Kasumi-1 (cell line): ENCODE data around the gene SIGLEC7.

Experiments
- DNase-seq, 2 experiments: peaks; one replicate each; lab custom pipeline; 2025; lab: John Stamatoyannopoulos, UW

The SIGLEC7 gene

DNA sequence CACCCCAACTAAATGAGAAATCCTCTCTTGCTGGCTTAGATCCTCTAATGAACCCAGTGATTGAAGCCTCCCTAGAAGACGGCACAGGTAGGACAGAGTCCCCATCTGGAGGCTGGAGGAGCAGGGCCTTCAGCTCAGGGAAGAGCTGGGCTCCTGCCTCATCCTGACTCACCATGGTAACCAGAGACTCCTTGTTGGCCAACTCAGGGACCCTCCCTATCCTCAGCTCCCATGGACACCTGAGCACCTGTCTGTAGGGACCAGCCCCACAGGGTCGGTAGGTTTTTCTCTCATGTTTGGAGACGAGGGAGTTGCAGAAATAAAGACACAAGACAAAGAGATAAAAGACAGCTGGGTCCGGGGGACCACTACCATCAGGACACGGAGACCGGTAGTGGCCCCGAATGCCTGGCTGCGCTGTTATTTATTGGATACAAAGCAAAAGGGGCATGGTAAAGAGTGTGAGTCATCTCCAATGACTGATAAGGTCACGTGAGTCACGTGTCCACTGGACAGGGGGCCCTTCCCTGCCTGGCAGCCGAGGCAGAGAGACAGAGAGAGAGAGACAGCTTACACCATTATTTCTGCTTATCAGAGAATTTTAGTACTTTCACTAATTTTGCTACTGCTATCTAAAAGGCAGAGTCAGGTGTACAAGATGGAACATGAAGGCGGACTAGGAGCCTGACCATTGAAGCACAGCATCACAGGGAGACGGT lies 26.6 kb downstream of the SIGLEC7 start:
- no peak for DNase-seq

GRCh38 chr19:51169283-51169918 lies 27.3 kb downstream of the SIGLEC7 start:
- peak; percentile 41 to 58 for DNase-seq

DNA sequence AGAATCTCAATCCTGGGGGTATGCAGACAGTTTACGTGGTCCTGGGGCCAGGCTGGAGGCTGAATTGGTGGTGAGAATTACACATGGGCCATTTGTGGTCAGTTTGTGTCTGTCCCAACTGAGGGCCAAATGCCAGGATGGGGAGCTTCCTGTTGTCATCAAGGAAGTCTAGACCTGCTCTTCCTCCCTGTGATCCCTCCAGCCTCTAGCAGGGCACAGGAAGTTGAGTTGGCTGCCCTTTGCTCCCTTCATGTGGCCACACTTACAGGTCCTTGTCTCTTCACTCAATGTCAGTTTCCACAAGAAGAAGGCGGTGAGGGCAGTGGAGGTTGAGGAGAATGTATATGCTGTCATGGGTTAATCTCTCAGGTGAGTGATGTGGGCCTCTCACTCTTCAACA lies 30.1 kb downstream of the SIGLEC7 start:
- no peak for DNase-seq

GRCh38 chr19:51173681-51174080 lies 31.6 kb downstream of the SIGLEC7 start:
- peak; percentile 37 to 44 for DNase-seq

DNA sequence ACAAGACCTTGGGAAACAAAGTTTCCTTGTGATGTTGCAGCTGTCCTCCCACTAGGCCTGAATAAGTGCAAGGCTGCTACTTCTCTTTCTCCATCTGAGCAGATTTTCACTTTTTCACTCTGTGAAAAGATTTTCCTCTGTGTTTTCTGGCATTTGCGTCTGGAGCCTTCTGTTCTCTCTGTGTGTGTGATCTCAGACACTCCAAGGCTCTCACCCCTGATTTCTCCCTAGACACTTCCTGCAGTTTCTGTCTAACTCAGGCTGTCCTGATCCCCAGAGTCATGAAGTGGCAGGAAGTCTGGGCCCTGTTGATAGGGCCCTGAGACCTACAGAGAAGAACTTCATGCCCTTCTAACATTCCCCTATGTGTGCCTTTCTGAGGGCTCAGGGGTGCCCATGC lies 37.2 kb downstream of the SIGLEC7 start:
- no peak for DNase-seq

DNA sequence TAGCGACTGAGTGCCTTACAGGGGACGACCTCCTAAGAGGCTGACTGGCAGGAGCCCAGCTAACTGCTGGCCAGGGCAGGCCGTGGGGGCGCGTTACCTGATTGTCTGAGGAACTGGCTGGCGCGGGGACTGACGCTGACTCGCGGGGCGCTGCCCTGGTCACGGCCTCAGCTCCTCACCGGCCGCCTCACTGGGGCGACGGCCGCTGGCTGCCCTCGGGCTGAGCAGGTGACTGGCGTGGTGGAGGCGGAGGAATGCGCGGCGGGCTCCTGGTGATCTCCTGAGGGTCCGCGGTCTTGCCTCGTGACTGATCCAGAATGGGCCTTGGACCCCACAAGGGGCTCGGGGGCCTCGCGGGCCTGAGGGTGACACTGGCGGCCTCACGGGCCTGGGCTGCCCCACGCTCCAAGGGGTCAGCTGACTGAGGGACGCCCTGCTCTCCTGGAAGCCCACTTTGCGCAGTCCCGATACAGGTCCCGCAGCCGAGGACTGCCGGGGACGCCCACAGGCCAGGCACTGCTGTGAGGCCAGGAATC lies 39.3 kb downstream of the SIGLEC7 start:
- DNase-seq = no peak

GRCh38 chr19:51181913-51182419 lies 39.9 kb downstream of the SIGLEC7 start:
- DNase-seq = peak; percentile 60 to 68

- DNase-seq = no peak
These were observed 41.5 kb downstream of the SIGLEC7 start for GRCh38 chr19:51183629-51184028.

- DNase-seq = no peak
These were observed 43.2 kb downstream of the SIGLEC7 start for GRCh38 chr19:51185069-51185867.

DNA sequence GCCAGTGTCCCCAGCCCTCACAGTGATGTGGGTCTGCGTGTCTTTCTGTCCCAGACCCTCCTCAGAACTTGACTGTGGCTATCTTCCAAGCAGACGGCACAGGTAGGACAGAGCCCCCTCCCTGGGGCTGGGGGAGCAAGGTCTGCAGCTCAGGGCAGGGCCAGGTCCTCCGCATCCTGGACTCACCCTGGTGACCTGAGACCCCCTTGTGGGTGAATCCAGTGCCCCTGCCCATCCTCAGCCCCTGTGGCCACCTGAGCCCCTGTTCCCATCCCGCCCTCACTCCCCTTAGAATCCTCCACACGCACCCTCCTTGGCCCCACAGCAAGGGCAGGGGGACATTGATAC lies 43.7 kb downstream of the SIGLEC7 start:
- DNase-seq = no peak

DNA sequence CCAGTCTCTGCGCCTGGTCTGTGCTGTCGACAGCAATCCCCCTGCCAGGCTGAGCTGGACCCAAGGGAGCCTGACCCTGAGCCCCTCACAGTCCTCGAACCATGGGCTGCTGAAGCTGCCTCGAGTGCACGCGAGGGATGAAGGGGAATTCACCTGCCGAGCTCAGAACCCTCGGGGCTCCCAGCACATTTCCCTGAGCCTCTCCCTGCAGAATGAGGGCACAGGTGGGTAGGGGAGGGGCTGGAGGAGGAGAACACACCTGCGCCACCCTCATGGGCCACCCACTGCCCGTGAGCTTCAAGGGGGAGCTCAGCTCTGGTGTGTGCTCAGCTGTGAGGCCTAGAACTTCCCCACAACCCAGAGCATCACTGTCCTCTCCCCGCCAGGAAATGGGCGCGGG lies 44.2 kb downstream of the SIGLEC7 start:
- DNase-seq = no peak

DNA sequence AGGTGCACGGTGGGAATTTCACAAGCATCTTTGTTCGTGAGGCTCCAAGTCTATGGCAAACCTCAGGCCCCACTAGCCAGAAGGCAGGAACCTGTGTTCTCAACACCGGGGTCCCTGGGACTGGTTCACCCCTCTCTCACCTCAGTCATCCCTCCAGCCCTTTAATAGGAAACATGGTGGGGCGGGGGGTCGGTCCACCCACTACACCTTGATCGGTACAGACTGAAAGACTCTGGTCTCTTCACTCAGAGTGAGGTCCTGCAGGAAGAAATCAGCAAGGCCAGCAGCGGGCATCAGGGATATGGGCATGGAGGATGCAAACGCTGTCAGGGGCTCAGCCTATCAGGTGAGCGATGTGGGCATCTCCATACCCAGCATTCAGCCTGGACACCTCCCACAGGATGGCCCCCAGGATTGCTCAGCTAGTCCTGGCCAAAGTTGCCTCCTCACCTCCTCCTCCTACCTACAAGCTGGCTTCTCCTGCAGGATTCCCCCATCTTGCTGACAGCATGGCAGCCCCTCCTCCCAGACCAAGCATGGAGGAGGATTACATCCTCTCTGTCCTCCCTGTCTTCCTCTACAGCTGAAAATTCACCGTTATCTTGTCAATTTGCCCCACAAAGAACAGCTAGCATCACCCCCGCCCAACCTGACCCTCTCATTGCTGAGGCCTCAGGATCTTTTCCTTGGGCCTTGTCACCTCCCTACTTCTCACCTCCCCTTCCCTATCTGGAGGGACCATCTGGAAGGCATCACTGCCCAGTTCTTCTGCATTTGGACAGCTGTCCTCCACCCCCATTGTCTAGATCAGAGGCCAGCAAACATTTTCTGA lies 45.5 kb downstream of the SIGLEC7 start:
- DNase-seq = no peak

DNA sequence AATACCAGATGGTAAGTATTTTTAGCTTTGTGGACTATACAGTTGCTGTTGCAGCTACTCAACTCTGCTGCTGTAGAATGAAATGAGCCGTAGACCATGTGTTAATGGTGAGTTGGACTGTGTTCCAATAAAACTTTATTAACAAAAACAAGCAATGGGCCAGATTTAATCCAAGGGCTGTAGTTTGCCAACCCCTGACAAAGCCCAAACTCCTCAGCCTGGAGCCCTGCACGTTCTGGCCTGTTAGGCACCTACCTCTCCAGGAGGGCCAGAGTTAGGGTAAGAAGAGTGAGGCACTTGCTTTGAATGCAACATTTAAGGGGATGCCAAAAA lies 46.1 kb downstream of the SIGLEC7 start:
- DNase-seq = no peak

- DNase-seq = no peak
These were observed 50.6 kb downstream of the SIGLEC7 start for GRCh38 chr19:51192689-51193088.

DNA sequence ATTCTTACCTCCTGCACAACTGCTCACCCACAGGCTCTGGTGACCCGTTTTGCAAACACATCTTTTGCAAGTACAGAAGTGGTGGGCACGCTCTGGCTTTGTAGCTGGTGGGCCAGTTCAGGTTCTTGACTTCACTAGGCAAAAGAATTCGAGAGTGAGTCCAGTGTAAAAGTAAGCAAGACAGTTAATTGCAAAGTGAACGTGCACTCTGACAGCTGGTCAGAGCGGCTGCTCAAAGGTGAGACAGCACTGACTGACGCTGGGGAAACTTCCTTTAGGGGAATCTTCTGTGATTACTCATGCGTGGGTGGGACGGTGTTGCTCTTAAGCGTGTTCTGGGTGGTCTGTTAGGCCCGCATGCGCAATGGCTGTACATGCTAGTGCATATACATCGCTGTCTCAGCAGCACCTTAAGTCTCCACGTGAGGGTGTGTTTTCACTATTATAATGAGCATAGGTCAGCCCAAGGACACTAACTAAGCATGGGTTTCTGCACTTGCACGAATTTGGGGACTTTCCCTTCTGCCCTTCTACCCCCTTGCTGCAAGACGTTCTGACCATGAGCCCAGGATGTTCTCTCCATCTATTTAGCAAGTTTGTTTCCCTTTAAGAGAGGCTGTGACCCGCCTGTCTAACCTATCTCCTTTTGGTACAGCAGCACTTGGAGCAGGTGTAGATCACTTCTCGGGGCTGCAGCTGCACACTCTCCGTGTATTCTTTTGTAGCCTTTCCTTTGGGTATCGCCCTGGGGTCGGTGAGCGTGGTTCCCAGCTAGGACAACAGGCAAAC lies 52.6 kb downstream of the SIGLEC7 start:
- DNase-seq = no peak

DNA sequence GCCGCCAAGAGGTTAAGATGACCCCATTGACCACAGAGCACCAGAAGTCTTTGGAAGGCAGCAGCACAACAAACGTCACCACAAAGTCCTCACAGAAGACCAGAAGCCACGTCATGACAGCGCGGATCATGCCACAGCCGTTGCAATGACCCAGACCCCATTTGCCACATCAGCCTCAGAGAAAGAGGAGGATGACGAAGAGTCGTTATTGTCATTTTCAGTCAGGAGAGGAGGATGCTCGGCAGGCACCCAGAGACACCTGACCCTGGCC lies 53.1 kb downstream of the SIGLEC7 start:
- DNase-seq = no peak

GRCh38 chr19:51195616-51196015 lies 53.5 kb downstream of the SIGLEC7 start:
- DNase-seq = no peak

DNA sequence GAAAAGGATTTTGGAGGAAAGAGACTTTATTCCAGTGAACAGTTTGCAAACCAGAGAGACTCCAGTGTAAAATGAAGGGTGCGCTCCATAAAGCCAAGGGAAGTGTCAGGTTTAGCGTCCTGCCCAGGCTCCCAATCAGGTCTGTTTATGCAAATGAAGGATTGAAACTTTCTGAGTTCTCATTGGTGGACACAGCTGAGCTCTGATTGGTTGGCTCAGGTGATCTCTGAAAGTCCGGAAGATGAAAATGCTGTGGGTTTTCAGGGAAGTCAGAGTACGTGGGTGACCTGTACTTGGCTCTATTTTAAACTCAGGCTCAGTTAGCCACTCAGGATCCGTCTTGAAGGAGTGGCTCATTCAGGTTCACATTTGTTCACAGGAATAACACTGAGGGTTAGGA lies 54.1 kb downstream of the SIGLEC7 start:
- no peak for DNase-seq

DNA sequence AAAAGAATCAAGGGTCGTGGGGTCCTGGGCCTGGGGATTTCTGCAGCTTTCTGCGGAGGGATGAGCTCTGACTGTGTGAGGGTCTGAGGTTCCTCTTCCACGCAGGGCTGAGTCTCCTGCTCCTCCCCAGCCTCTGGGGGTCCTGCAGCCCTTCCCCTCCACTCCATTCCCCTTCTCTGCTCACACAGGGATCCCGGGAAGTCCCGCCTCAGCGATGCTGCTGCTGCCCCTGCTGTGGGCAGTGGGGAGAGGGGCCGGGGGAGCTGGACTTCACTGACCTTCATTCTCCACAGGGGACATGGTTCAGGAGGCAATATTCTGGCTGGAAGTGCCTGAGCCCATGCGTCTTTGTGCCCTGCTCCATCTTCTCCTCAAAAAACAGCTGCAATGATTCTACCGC lies 56.5 kb downstream of the SIGLEC7 start:
- DNase-seq = no peak

DNA sequence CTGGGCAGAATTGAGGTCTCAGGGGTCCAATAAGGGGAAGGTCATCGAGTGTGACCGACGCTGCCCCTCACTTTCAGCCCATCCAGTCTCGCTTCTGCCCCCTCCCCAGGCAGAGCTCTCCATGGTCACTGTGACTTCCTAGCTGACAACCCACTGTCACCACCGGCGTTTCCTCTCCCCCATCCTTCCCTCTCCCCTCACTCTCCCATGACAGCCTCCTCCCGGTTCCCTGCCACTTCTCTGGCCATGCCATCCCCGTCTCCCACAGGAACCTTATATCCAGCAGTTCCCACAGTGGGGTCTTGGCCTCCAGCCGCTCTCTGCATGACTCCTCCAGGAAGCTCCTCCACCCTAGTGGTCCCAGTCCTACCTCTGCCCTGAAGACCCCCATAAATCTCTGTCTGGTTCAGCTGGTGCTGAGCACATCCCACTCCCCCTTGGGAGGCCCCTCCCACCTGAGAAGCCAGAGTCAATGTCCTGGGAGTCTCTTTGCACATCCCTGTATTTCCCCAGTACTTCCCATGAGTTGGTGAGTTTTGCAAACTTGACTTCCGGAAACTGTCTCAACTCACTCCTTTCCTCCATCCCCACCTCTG lies 58.1 kb downstream of the SIGLEC7 start:
- no peak for DNase-seq

- DNase-seq = no peak
These were observed 59.6 kb downstream of the SIGLEC7 start for GRCh38 chr19:51201712-51202111.
